ENCODE results near the gene NUMBL.

DNA sequence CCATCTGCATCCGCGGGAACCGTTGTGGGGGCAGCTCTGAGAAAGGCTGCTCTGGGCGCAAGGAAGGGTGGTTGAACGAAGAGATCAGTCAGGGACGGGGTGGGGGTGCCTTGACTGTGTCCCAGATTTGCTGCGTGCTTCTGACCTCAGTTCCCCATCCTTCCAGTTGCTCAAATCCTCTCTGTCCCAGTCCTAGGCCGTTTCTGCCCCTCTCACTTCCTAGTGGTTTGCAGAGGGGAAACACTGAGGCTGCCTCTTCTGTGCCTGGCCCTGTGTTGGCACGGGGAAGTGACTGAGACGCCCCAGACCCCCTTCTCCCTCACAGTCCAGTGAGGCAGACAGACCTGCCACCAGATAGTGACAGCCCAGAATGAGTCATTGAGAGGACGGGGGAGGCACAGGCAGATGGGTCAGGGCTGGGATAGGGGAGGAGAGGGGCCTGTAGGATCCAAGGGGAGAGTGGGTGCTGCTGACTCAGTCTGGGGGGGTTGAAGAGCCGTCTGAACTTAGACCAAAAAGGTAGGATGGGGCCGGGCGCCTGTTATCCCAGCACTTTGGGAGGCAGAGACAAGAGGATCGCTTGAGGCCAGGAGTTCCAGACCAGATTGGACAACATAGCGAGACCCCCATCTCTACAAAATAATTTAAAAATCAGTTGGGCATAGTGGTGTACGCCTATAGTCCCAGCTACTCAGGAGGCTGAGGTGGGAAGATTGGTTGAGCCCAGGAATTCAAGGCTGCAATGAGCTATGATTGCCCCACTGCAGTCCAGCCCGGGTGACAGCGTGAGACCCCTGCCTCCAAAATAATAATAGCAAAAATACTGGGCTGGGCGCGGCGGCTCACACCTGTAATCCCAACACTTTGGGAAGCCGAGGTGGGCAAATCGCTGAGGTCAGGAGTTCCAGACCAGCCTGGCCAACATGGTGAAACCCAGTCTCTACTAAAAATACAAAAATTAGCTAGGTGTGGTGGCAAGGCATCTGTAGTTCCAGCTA is 26.5 kb downstream of the NUMBL start:
- TF ChIP-seq, protein P1, sequence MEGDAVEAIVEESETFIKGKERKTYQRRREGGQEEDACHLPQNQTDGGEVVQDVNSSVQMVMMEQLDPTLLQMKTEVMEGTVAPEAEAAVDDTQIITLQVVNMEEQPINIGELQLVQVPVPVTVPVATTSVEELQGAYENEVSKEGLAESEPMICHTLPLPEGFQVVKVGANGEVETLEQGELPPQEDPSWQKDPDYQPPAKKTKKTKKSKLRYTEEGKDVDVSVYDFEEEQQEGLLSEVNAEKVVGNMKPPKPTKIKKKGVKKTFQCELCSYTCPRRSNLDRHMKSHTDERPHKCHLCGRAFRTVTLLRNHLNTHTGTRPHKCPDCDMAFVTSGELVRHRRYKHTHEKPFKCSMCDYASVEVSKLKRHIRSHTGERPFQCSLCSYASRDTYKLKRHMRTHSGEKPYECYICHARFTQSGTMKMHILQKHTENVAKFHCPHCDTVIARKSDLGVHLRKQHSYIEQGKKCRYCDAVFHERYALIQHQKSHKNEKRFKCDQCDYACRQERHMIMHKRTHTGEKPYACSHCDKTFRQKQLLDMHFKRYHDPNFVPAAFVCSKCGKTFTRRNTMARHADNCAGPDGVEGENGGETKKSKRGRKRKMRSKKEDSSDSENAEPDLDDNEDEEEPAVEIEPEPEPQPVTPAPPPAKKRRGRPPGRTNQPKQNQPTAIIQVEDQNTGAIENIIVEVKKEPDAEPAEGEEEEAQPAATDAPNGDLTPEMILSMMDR (IDR thresholded peaks at IDR 0.05), result no peak
- TF ChIP-seq POLR2A (IDR thresholded peaks at IDR 0.05), result no peak
